ENCODE measurements around the gene CDH4. TPM values are rescaled to one million over a fixed set of nuclear protein-coding genes. Genes with fewer than 3 reads are reported as not detected.

The CDH4 gene
- total RNA-seq, 6 experiments from 2014 or later = 5.8 to 12.8 (median 10.9) TPM

- no peak for DNase-seq
- TF ChIP-seq, protein P1, sequence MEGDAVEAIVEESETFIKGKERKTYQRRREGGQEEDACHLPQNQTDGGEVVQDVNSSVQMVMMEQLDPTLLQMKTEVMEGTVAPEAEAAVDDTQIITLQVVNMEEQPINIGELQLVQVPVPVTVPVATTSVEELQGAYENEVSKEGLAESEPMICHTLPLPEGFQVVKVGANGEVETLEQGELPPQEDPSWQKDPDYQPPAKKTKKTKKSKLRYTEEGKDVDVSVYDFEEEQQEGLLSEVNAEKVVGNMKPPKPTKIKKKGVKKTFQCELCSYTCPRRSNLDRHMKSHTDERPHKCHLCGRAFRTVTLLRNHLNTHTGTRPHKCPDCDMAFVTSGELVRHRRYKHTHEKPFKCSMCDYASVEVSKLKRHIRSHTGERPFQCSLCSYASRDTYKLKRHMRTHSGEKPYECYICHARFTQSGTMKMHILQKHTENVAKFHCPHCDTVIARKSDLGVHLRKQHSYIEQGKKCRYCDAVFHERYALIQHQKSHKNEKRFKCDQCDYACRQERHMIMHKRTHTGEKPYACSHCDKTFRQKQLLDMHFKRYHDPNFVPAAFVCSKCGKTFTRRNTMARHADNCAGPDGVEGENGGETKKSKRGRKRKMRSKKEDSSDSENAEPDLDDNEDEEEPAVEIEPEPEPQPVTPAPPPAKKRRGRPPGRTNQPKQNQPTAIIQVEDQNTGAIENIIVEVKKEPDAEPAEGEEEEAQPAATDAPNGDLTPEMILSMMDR (IDR thresholded peaks at IDR 0.05) = no peak
- Mint-ChIP-seq H3K4me3 (no peak overlapping the region), H3K27me3 (ENCODE audit: insufficient read depth) (no peaks in the 10 kb centered on the region; the same call in none of the 2 replicates), H3K36me3 (ENCODE audit: low read depth) (no peaks in the 10 kb centered on the region), H3K9me3 (peaks cover 4% of the 10 kb centered on the region; the same call in 1 of the 2 replicates), H3K4me1 (ENCODE audit: low read depth) (no peaks in the 10 kb centered on the region), H3K27ac (no peak overlapping the region)
These were observed 518.1 kb downstream of the CDH4 start for GRCh38 chr20:61770113-61770585.

DNA sequence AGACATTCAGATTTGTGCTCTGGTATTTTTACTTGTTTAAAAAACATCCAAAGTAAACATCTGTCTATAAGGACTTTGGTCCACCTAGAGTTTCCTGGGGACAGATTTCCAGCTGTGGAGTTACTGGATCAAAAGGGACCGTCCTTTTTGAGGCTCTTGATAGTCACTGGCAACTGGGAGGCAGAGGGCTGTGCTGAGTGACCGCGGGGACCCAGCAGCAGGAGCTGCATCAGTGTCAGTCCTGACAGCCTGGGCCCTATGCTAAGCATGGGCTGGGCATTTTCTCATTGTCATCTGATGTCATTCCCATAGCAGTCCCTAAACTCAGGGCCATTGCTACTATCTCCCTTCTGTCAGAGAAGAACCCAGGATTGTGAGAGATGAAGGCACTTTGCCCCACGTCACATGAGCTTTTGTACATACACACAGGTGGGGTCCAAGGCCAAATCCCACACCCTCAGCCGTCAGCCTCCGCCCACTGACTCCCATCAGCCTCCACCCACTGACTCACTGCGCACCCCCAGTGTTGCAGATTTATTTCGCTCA, 519.8 kb downstream of the CDH4 start:
- TF ChIP-seq, protein P1 (IDR thresholded peaks at IDR 0.05) = no peak
- Mint-ChIP-seq H3K27ac (no peak overlapping the region), H3K4me3 (no peak overlapping the region), H3K36me3 (ENCODE audit: low read depth) (no peaks in the 10 kb centered on the region), H3K27me3 (ENCODE audit: insufficient read depth) (no peaks in the 10 kb centered on the region; the same call in none of the 2 replicates), H3K9me3 (peaks cover 7% of the 10 kb centered on the region; the same call in 1 of the 2 replicates), H3K4me1 (ENCODE audit: low read depth) (no peaks in the 10 kb centered on the region)
- DNase-seq = no peak

GRCh38 chr20:61772828-61773631, 521.0 kb downstream of the CDH4 start:
- no peaks in the 10 kb centered on the region for H3K4me1 Mint-ChIP-seq (ENCODE audit: low read depth)
- H3K27ac Mint-ChIP-seq = no peak overlapping the region
- no peak overlapping the region for H3K4me3 Mint-ChIP-seq
- no peaks in the 10 kb centered on the region for H3K36me3 Mint-ChIP-seq (ENCODE audit: low read depth)
- no peaks in the 10 kb centered on the region; the same call in none of the 2 replicates for H3K27me3 Mint-ChIP-seq (ENCODE audit: insufficient read depth)
- TF ChIP-seq, protein P1 (IDR thresholded peaks at IDR 0.05) = no peak
- peaks cover 16% of the 10 kb centered on the region; the same call in 1 of the 2 replicates for H3K9me3 Mint-ChIP-seq
- no peak for DNase-seq

DNA sequence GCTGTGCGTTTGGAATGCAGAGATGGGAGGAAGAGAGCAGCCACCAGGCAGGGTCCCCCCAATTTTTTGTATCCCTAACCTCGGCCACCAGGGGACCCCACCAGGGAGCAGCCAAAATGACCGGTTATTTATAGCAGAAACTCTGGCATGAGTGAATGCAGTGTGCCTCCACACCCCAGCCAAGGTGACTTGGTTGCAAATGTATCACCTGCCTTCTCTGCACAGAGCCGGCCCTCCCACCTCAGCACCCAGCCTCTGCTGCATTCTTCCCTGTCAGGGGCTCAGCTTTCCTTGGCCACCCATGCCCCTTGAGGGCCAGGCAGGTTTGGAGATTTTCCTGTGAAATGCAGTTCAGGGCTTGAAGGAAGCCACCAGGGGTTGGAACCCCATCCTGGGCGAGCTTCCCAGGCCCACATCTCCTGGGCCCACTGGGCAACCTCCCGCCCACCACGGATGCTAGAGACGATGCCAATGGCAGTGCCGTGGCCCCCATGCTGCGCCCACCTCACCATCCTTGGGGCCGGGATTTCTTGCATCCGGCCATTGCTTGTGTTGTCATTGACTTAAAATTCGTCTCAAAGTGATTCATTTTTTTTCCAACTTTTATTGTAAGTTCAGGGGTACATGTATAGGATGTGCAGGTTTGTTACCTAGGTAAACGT, 522.0 kb downstream of the CDH4 start:
- H3K27ac Mint-ChIP-seq = no peak overlapping the region
- H3K27me3 Mint-ChIP-seq (ENCODE audit: insufficient read depth) = no peaks in the 10 kb centered on the region; the same call in none of the 2 replicates
- no peak overlapping the region for H3K4me3 Mint-ChIP-seq
- H3K4me1 Mint-ChIP-seq (ENCODE audit: low read depth) = no peaks in the 10 kb centered on the region
- TF ChIP-seq, protein P1 (IDR thresholded peaks at IDR 0.05) = peak; percentile 18; the same call in 1 of the 2 replicates
- no peak for DNase-seq
- no peaks in the 10 kb centered on the region for H3K36me3 Mint-ChIP-seq (ENCODE audit: low read depth)
- peaks cover 18% of the 10 kb centered on the region; the same call in 1 of the 2 replicates for H3K9me3 Mint-ChIP-seq

DNA sequence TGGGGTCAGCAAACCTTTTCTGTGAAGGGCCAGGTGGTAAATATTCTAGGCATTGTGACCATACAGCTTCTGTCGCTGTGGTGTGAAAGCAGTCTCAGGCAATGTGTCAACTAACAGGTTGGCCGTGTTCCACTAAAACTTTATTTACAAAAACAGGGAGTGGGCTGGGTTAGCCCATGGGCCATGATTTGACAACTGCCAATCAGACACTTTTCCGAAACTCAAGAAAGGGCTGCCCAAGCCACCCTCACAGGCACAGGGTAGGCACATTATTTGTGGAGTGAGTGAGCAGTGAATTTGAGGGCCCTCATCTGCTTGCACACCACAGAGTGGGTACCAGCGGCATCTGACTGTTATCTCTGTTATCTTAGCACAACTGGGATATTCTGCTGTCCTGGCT, 523.4 kb downstream of the CDH4 start:
- H3K9me3 Mint-ChIP-seq = peaks cover 24% of the 10 kb centered on the region; the same call in 1 of the 2 replicates
- TF ChIP-seq, protein P1 (IDR thresholded peaks at IDR 0.05) = no peak
- DNase-seq = no peak
- no peak overlapping the region for H3K4me3 Mint-ChIP-seq
- no peaks in the 10 kb centered on the region for H3K36me3 Mint-ChIP-seq (ENCODE audit: low read depth)
- H3K27me3 Mint-ChIP-seq (ENCODE audit: insufficient read depth) = no peaks in the 10 kb centered on the region; the same call in none of the 2 replicates
- no peaks in the 10 kb centered on the region for H3K4me1 Mint-ChIP-seq (ENCODE audit: low read depth)
- H3K27ac Mint-ChIP-seq = no peak overlapping the region
